ENCODE measurements around the gene DENND10.

The DENND10 gene

GRCh38 chr10:119078422-119079179, 25.3 kb upstream of the DENND10 start:
- Histone ChIP-seq H3K9ac (no peak overlapping the region), H3K4me3 (ENCODE audit: low read depth, low read length) (peak overlapping the region; percentile 92)

GRCh38 chr10:119079599-119080520, 24.1 kb upstream of the DENND10 start:
- no peaks in the 10 kb centered on the region for H3K36me3 ChIP-seq (ENCODE audit: control insufficient read depth, insufficient read depth, low read length)
- H3K9ac ChIP-seq = peak overlapping the region; percentile 96
- TF ChIP-seq CTCF (IDR thresholded peaks at IDR 0.05) = no peak
- H3K4me1 ChIP-seq = peaks cover 8% of the 10 kb centered on the region
- H3K79me2 ChIP-seq = peaks cover 34% of the 10 kb centered on the region
- H3K4me3 ChIP-seq (ENCODE audit: low read depth, low read length) = peak overlapping the region; percentile 92
- peak overlapping the region; percentile 78 for H3K4me2 ChIP-seq (ENCODE audit: low read length)
- H3K27me3 ChIP-seq (ENCODE audit: control insufficient read depth, insufficient read depth, low read length) = no peaks in the 10 kb centered on the region
- no peaks in the 10 kb centered on the region for H3K9me3 ChIP-seq (ENCODE audit: control insufficient read depth, low read length)
- peak overlapping the region; percentile 99 for H2AFZ ChIP-seq
- peak overlapping the region; percentile 95 for H3K27ac ChIP-seq

More at GRCh38 chr10:119078422-119079179, 25.3 kb upstream of the DENND10 start:
- no peaks in the 10 kb centered on the region for H3K9me3 ChIP-seq (ENCODE audit: control insufficient read depth, low read length)
- no peaks in the 10 kb centered on the region for H3K36me3 ChIP-seq (ENCODE audit: control insufficient read depth, insufficient read depth, low read length)
- peaks cover 8% of the 10 kb centered on the region for H3K4me1 ChIP-seq
- H2AFZ ChIP-seq = no peak overlapping the region
- H3K27me3 ChIP-seq (ENCODE audit: control insufficient read depth, insufficient read depth, low read length) = no peaks in the 10 kb centered on the region
- no peak overlapping the region for H3K27ac ChIP-seq
- peaks cover 39% of the 10 kb centered on the region for H3K79me2 ChIP-seq
- peak overlapping the region; percentile 78 for H3K4me2 ChIP-seq (ENCODE audit: low read length)
- no peak for TF ChIP-seq CTCF (IDR thresholded peaks at IDR 0.05)

GRCh38 chr10:119080521-119081259, 23.2 kb upstream of the DENND10 start, which contains the start of gene EIF3A:
EIF3A (minus strand) TSS chr10:119080817; CDS start chr10:119080676, 141 bp downstream.
- H3K9me3 ChIP-seq (ENCODE audit: control insufficient read depth, low read length) = no peaks in the 10 kb centered on the region
- no peaks in the 10 kb centered on the region for H3K27me3 ChIP-seq (ENCODE audit: control insufficient read depth, insufficient read depth, low read length)
- H3K36me3 ChIP-seq (ENCODE audit: control insufficient read depth, insufficient read depth, low read length) = no peaks in the 10 kb centered on the region
- peaks cover 8% of the 10 kb centered on the region for H3K4me1 ChIP-seq
- peak within 1 kb of the TSS; percentile 96 for H3K9ac ChIP-seq
- peak; percentile 3 for TF ChIP-seq CTCF (IDR thresholded peaks at IDR 0.05)
- H3K4me2 ChIP-seq (ENCODE audit: low read length) = peak within 1 kb of the TSS; percentile 78
- H3K79me2 ChIP-seq = peaks cover 31% of the 10 kb centered on the region
- H3K27ac ChIP-seq = peak within 1 kb of the TSS; percentile 95
- peak within 1 kb of the TSS; percentile 99 for H2AFZ ChIP-seq
- H3K4me3 ChIP-seq (ENCODE audit: low read depth, low read length) = peak within 1 kb of the TSS; percentile 92

GRCh38 chr10:119084896-119085295, 19.0 kb upstream of the DENND10 start:
- no peaks in the 10 kb centered on the region for H3K79me2 ChIP-seq
- no peak overlapping the region for H3K4me3 ChIP-seq (ENCODE audit: low read depth, low read length)
- H3K4me2 ChIP-seq (ENCODE audit: low read length) = no peak overlapping the region
- H3K9ac ChIP-seq = no peak overlapping the region
- H3K36me3 ChIP-seq (ENCODE audit: control insufficient read depth, insufficient read depth, low read length) = no peaks in the 10 kb centered on the region
- H3K4me1 ChIP-seq = peaks cover 2% of the 10 kb centered on the region
- no peaks in the 10 kb centered on the region for H3K27me3 ChIP-seq (ENCODE audit: control insufficient read depth, insufficient read depth, low read length)
- H3K27ac ChIP-seq = no peak overlapping the region
- no peak for TF ChIP-seq CTCF (IDR thresholded peaks at IDR 0.05)
- no peaks in the 10 kb centered on the region for H3K9me3 ChIP-seq (ENCODE audit: control insufficient read depth, low read length)
- no peak overlapping the region for H2AFZ ChIP-seq
